Panc1 (cell line): Measurements from ENCODE around the gene KANSL1L.

Experiments
- POLR2AphosphoS5 ChIP-seq: IDR thresholded peaks from 2 replicates; pipeline ENCODE4 v1.6.1; 2012; ENCODE audit warnings: mild to moderate bottlenecking, low read depth, low read length, moderate library complexity
- SIN3A ChIP-seq: IDR thresholded peaks from 2 replicates; pipeline ENCODE4 v1.6.1; 2012; ENCODE audit warnings: low read depth, mild to moderate bottlenecking, low read length, moderate library complexity, borderline replicate concordance; ENCODE audit not compliant: insufficient read depth
- TF ChIP-seq, protein P1 (sequence below): fragments of 450-650 bp; IDR thresholded peaks from 2 replicates; pipeline ENCODE4 v1.5.1; 2017; ENCODE audit warnings: mild to moderate bottlenecking
- TF ChIP-seq, protein P2 (sequence below), 2 experiments: IDR thresholded peaks; 2 replicates each; pipeline ENCODE4 v1.6.1; 2011 to 2012; ENCODE audit warnings: low read depth in 2 of 2, control low read depth in 1 of 2, low read length in 1 of 2, mild to moderate bottlenecking in 1 of 2, moderate library complexity in 1 of 2; ENCODE audit not compliant: insufficient read depth in 1 of 2

DNA sequence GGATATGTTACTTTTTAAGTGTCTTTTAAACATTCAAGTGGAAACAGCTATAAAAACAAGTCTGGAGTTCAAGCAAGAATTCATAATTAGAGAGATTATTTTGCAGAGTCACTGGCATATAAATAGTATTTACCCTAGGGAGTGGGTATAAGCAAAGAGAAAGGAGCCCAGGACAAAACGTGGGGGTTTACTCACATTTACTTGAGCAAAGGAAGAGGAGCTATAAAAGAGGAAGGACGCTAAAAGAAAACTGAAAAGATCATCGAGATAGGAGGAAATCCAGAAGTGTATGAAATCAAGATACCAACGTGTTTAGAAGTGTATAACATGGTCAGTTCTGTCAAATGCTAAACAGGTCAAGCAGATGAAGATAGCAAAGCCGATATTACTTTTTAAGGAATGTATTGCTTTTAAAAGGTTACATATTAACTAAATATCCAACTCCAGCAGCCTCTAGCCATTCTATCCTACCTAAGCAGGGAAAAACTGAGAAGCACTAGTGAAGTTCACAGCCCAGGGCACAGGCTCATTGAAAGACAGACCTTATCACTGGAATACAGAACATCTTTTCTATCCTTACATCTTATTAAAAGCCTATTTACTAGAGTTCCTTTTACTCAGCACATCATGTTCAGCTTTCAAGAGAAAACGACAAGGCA lies 8.6 kb downstream of the KANSL1L start:
- TF ChIP-seq, protein P1, sequence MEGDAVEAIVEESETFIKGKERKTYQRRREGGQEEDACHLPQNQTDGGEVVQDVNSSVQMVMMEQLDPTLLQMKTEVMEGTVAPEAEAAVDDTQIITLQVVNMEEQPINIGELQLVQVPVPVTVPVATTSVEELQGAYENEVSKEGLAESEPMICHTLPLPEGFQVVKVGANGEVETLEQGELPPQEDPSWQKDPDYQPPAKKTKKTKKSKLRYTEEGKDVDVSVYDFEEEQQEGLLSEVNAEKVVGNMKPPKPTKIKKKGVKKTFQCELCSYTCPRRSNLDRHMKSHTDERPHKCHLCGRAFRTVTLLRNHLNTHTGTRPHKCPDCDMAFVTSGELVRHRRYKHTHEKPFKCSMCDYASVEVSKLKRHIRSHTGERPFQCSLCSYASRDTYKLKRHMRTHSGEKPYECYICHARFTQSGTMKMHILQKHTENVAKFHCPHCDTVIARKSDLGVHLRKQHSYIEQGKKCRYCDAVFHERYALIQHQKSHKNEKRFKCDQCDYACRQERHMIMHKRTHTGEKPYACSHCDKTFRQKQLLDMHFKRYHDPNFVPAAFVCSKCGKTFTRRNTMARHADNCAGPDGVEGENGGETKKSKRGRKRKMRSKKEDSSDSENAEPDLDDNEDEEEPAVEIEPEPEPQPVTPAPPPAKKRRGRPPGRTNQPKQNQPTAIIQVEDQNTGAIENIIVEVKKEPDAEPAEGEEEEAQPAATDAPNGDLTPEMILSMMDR = no peak
- TF ChIP-seq POLR2AphosphoS5 (no peak), SIN3A (no peak)
- TF ChIP-seq, protein P2, sequence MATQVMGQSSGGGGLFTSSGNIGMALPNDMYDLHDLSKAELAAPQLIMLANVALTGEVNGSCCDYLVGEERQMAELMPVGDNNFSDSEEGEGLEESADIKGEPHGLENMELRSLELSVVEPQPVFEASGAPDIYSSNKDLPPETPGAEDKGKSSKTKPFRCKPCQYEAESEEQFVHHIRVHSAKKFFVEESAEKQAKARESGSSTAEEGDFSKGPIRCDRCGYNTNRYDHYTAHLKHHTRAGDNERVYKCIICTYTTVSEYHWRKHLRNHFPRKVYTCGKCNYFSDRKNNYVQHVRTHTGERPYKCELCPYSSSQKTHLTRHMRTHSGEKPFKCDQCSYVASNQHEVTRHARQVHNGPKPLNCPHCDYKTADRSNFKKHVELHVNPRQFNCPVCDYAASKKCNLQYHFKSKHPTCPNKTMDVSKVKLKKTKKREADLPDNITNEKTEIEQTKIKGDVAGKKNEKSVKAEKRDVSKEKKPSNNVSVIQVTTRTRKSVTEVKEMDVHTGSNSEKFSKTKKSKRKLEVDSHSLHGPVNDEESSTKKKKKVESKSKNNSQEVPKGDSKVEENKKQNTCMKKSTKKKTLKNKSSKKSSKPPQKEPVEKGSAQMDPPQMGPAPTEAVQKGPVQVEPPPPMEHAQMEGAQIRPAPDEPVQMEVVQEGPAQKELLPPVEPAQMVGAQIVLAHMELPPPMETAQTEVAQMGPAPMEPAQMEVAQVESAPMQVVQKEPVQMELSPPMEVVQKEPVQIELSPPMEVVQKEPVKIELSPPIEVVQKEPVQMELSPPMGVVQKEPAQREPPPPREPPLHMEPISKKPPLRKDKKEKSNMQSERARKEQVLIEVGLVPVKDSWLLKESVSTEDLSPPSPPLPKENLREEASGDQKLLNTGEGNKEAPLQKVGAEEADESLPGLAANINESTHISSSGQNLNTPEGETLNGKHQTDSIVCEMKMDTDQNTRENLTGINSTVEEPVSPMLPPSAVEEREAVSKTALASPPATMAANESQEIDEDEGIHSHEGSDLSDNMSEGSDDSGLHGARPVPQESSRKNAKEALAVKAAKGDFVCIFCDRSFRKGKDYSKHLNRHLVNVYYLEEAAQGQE (IDR thresholded peaks at IDR 0.05; ENCODE audit: insufficient read depth in 1 of 2, low read depth in 2 of 2, low read length in 1 of 2) = no peak
